GM12878 (cell line): ENCODE measurements around the gene TSHZ2. TPM values are rescaled to one million over a fixed set of nuclear protein-coding genes. Genes with fewer than 3 reads are reported as not detected.

Experiments
- HDAC6 ChIP-seq: fragments of 200-600 bp; sonication (generic); IDR thresholded peaks from one replicate; pipeline ENCODE4 v1.8.0; 2017; ENCODE audit warnings: antibody characterized with exemption; ENCODE audit not compliant: unreplicated experiment
- ZNF384 ChIP-seq: IDR thresholded peaks from 2 replicates; pipeline ENCODE4 v1.6.1; 2012; ENCODE audit warnings: low read depth, mild to moderate bottlenecking, low read length, improper control_type of control experiment, borderline replicate concordance
- polyA plus RNA-seq, 11 experiments: library from polyadenylated mRNA; depleted of rRNA in 4 of 11; unstranded in 6 of 11; stranded (reverse) in 5 of 11; fragments of >200 nt; fragmentation: Nextera tagmentation in 4 of 11; fragmentation: Illumina TruSeq in 1 of 11; extraction: Ambion mirVana in 4 of 11; extraction: Trizol in 1 of 11; gene quantifications; 1 replicate in 1 of 11; 2 replicates in 10 of 11; pipeline versions ENCODE4 v1.2.1 to v1.2.3, GENCODE V29; 2011 to 2016; ENCODE audit warnings: inconsistent platforms in 2 of 11, missing spikeins in 2 of 11, low read depth in 1 of 11
- total RNA-seq, 4 experiments: library from RNA; depleted of rRNA in 3 of 4; stranded (reverse); fragments of >200 nt in 3 of 4; fragmentation: Illumina TruSeq in 1 of 4; extraction: Trizol in 1 of 4; gene quantifications; 2 replicates each; pipeline versions ENCODE4 v1.2.1 to v1.2.3, GENCODE V29; 2013 to 2021
- TF ChIP-seq, protein P1 (sequence below): fragments of 450-650 bp; formaldehyde crosslinking; IDR thresholded peaks from 2 replicates; pipeline ENCODE4 v1.4.0; 2020; ENCODE audit warnings: mild to moderate bottlenecking, moderate library complexity
- TF ChIP-seq, protein P2 (sequence below): fragments of 450-650 bp; formaldehyde crosslinking; IDR thresholded peaks from 2 replicates; pipeline ENCODE4 v1.4.0; 2022; ENCODE audit warnings: mild to moderate bottlenecking, moderate library complexity
- TF ChIP-seq, protein P3 (sequence below): IDR thresholded peaks from 2 replicates; pipeline ENCODE4 v1.6.1; 2011; ENCODE audit warnings: mild to moderate bottlenecking, low read depth, low read length, moderate library complexity; ENCODE audit not compliant: insufficient replicate concordance

TSHZ2 gene
- total and polyA plus RNA-seq, 10 of the 15 experiments (the other 5 are each of a cell fraction or from before 2014, with no cell fraction given): 0.01 to 0.86 (median 0.13) TPM; not detected in 2

DNA sequence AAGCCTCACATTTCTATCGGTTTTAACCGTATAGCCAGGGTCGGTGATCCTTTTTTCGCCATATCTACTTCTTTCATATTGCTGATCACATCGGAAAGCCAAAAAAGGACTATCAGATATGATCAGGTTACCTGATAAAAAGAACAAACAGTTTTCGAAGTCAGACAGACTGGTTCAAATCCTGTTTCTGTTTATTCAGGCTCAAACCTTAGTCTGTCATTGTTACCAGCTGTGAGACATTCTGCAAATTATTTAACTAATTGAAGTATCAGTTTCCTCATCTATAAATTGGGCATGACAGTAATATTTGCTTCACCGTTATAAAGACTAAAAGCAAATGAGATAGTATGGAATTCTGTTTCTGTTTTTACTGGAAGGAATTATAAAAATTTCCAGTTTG lies 111.3 kb downstream of the TSHZ2 start (continued):
- TF ChIP-seq, protein P1, sequence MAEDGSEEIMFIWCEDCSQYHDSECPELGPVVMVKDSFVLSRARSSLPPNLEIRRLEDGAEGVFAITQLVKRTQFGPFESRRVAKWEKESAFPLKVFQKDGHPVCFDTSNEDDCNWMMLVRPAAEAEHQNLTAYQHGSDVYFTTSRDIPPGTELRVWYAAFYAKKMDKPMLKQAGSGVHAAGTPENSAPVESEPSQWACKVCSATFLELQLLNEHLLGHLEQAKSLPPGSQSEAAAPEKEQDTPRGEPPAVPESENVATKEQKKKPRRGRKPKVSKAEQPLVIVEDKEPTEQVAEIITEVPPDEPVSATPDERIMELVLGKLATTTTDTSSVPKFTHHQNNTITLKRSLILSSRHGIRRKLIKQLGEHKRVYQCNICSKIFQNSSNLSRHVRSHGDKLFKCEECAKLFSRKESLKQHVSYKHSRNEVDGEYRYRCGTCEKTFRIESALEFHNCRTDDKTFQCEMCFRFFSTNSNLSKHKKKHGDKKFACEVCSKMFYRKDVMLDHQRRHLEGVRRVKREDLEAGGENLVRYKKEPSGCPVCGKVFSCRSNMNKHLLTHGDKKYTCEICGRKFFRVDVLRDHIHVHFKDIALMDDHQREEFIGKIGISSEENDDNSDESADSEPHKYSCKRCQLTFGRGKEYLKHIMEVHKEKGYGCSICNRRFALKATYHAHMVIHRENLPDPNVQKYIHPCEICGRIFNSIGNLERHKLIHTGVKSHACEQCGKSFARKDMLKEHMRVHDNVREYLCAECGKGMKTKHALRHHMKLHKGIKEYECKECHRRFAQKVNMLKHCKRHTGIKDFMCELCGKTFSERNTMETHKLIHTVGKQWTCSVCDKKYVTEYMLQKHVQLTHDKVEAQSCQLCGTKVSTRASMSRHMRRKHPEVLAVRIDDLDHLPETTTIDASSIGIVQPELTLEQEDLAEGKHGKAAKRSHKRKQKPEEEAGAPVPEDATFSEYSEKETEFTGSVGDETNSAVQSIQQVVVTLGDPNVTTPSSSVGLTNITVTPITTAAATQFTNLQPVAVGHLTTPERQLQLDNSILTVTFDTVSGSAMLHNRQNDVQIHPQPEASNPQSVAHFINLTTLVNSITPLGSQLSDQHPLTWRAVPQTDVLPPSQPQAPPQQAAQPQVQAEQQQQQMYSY (CRISPR knock-in tag): no peak
- TF ChIP-seq, protein P2, sequence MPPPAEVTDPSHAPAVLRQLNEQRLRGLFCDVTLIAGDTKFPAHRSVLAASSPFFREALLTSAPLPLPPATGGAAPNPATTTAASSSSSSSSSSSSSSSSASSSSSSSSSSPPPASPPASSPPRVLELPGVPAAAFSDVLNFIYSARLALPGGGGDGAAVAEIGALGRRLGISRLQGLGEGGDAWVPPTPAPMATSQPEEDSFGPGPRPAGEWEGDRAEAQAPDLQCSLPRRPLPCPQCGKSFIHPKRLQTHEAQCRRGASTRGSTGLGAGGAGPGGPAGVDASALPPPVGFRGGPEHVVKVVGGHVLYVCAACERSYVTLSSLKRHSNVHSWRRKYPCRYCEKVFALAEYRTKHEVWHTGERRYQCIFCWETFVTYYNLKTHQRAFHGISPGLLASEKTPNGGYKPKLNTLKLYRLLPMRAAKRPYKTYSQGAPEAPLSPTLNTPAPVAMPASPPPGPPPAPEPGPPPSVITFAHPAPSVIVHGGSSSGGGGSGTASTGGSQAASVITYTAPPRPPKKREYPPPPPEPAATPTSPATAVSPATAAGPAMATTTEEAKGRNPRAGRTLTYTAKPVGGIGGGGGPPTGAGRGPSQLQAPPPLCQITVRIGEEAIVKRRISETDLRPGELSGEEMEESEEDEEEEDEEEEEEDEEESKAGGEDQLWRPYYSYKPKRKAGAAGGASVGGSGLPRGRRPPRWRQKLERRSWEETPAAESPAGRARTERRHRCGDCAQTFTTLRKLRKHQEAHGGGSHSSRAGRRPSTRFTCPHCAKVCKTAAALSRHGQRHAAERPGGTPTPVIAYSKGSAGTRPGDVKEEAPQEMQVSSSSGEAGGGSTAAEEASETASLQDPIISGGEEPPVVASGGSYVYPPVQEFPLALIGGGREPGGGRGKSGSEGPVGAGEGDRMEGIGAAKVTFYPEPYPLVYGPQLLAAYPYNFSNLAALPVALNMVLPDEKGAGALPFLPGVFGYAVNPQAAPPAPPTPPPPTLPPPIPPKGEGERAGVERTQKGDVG (CRISPR knock-in tag): no peak
- TF ChIP-seq, protein P3, sequence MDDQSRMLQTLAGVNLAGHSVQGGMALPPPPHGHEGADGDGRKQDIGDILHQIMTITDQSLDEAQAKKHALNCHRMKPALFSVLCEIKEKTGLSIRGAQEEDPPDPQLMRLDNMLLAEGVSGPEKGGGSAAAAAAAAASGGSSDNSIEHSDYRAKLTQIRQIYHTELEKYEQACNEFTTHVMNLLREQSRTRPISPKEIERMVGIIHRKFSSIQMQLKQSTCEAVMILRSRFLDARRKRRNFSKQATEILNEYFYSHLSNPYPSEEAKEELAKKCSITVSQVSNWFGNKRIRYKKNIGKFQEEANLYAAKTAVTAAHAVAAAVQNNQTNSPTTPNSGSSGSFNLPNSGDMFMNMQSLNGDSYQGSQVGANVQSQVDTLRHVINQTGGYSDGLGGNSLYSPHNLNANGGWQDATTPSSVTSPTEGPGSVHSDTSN: no peak
- no peak for TF ChIP-seq ZNF384
- TF ChIP-seq HDAC6: no peak
